ENCODE results near the gene LLPH. TPM values are rescaled to one million over a fixed set of nuclear protein-coding genes. Genes with fewer than 3 reads are reported as not detected.

The LLPH gene
- polyA plus RNA-seq, 1 donor (not counting 4 experiments of a cell fraction or from before 2014, with no cell fraction given) = 36.6 TPM

- H3K9ac ChIP-seq (ENCODE audit: control insufficient read depth, extremely low read depth, insufficient read depth, low read length) = peak overlapping the region; percentile 91
- peaks cover 5 to 10% of the 10 kb centered on the region in 2 experiments for H3K36me3 ChIP-seq (ENCODE audit: control insufficient read depth in 2 of 2, extremely low read depth in 1 of 2, insufficient read depth in 2 of 2, low read length in 2 of 2)
- no peak for DNase-seq (ENCODE audit: low read depth, low spot score)
- H2AFZ ChIP-seq (ENCODE audit: control insufficient read depth, low read length) = peak overlapping the region; percentile 77
- H3K79me2 ChIP-seq (ENCODE audit: control insufficient read depth, insufficient read depth, low read length) = peaks cover 41% of the 10 kb centered on the region
- H3K9me1 ChIP-seq (ENCODE audit: control insufficient read depth, extremely low read depth, insufficient read depth, low read length) = no peaks in the 10 kb centered on the region
- H4K20me1 ChIP-seq (ENCODE audit: control insufficient read depth, extremely low read depth, insufficient read depth, low read length) = no peaks in the 10 kb centered on the region
- H3K27ac ChIP-seq (ENCODE audit: control insufficient read depth, insufficient read depth, low read length) = peak overlapping the region; percentile 84
- H3K4me2 ChIP-seq (ENCODE audit: control insufficient read depth, extremely low read depth, insufficient read depth, low read depth, low read length) = peak overlapping the region; percentile 90
- TF ChIP-seq EZH2 (IDR thresholded peaks at IDR 0.05; ENCODE audit: low read length) (no peak), CTCF (optimal IDR thresholded peaks at IDR 0.05 in 1 of 3, IDR thresholded peaks at IDR 0.05 in 1 of 3, conservative IDR thresholded peaks at IDR 0.05 in 1 of 3; ENCODE audit: extremely low read depth in 1 of 3, insufficient read depth in 2 of 3, low read length in 3 of 3) (no peak)
- dilution Hi-C loops (cut with MboI; ENCODE audit: extremely low pct_ligation_motif_present, low sequenced_read_pairs) = no loop called here
- H3K9me3 ChIP-seq (ENCODE audit: control insufficient read depth, low read depth, low read length) = no peaks in the 10 kb centered on the region
- H3K4me1 ChIP-seq (ENCODE audit: control insufficient read depth, extremely low read depth, insufficient read depth, low read length) = peaks cover 29% of the 10 kb centered on the region
- peak overlapping the region; percentile 66 to 85 (median 84) for H3K4me3 ChIP-seq (ENCODE audit: control insufficient read depth in 2 of 3, extremely low read depth in 1 of 3, insufficient read depth in 2 of 3, low read depth in 1 of 3, low read length in 3 of 3)
- H3K27me3 ChIP-seq (ENCODE audit: control insufficient read depth, extremely low read depth, insufficient read depth, low read length) = no peaks in the 10 kb centered on the region
- FAIRE-seq = peak; percentile 56
These were observed 628 bp upstream of the LLPH start for GRCh38 chr12:66131067-66131688.

GRCh38 chr12:66129934-66130266 is 650 bp downstream of the LLPH start:
- Histone ChIP-seq H3K9me3 (ENCODE audit: control insufficient read depth, low read depth, low read length) (no peaks in the 10 kb centered on the region), H3K9ac (ENCODE audit: control insufficient read depth, extremely low read depth, insufficient read depth, low read length) (peak overlapping the region; percentile 91), H2AFZ (ENCODE audit: control insufficient read depth, low read length) (peak overlapping the region; percentile 75), H3K4me3 (ENCODE audit: control insufficient read depth in 2 of 3, extremely low read depth in 1 of 3, insufficient read depth in 2 of 3, low read depth in 1 of 3, low read length in 3 of 3) (peak overlapping the region; percentile 66 to 85 (median 84)), H3K27ac (ENCODE audit: control insufficient read depth, insufficient read depth, low read length) (peak overlapping the region; percentile 84), H3K4me2 (ENCODE audit: control insufficient read depth, extremely low read depth, insufficient read depth, low read depth, low read length) (peak overlapping the region; percentile 82), H3K4me1 (ENCODE audit: control insufficient read depth, extremely low read depth, insufficient read depth, low read length) (peaks cover 29% of the 10 kb centered on the region), H4K20me1 (ENCODE audit: control insufficient read depth, extremely low read depth, insufficient read depth, low read length) (no peaks in the 10 kb centered on the region), H3K36me3 (ENCODE audit: control insufficient read depth in 2 of 2, extremely low read depth in 1 of 2, insufficient read depth in 2 of 2, low read length in 2 of 2) (peaks cover 5 to 14% of the 10 kb centered on the region in 2 experiments), H3K27me3 (ENCODE audit: control insufficient read depth, extremely low read depth, insufficient read depth, low read length) (no peaks in the 10 kb centered on the region), H3K79me2 (ENCODE audit: control insufficient read depth, insufficient read depth, low read length) (peaks cover 46% of the 10 kb centered on the region), H3K9me1 (ENCODE audit: control insufficient read depth, extremely low read depth, insufficient read depth, low read length) (no peaks in the 10 kb centered on the region)
- FAIRE-seq (no peak), DNase-seq (ENCODE audit: low read depth, low spot score) (no peak)
- dilution Hi-C loops (cut with MboI; ENCODE audit: extremely low pct_ligation_motif_present, low sequenced_read_pairs) = no loop called here
- TF ChIP-seq EZH2 (IDR thresholded peaks at IDR 0.05; ENCODE audit: low read length) (no peak), CTCF (optimal IDR thresholded peaks at IDR 0.05 in 1 of 3, IDR thresholded peaks at IDR 0.05 in 1 of 3, conservative IDR thresholded peaks at IDR 0.05 in 1 of 3; ENCODE audit: extremely low read depth in 1 of 3, insufficient read depth in 2 of 3, low read length in 3 of 3) (no peak)
